ENCODE data around the gene GPX4.

The GPX4 gene, protein sequence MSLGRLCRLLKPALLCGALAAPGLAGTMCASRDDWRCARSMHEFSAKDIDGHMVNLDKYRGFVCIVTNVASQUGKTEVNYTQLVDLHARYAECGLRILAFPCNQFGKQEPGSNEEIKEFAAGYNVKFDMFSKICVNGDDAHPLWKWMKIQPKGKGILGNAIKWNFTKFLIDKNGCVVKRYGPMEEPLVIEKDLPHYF

DNA sequence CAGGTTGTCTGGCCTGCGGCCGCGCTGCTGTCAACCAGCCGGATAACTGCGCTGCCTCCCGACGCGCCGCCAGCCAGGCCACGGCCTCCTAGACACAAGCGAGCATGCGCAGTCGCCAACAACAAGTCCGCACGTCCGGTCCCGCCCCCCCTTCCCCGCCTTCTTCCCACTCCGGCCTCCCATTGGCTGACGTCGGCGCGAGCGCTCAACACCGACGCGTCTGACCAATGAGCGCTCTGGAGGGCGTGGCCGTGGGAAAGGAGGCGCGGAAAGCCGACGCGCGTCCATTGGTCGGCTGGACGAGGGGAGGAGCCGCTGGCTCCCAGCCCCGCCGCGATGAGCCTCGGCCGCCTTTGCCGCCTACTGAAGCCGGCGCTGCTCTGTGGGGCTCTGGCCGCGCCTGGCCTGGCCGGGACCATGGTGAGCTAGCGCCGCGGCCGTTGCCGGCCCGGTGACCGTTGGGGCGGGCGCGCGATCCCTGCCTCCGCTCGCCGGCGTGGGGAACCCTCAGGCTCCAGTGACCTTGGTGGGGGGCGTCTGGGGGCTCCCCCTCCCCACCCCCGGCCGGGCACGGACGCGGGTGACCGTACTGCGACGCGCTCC lies at the start of gene GPX4:
TSS of gene GPX4 (plus strand) at position 287 of the 603 bp plus-strand sequence. CDS start at position 337, 50 bp downstream.
- peak within 1 kb of the TSS; percentile 62 to 79 for H3K4me3 ChIP-seq (ENCODE audit: low read depth in 1 of 2, low read length in 2 of 2)
- peak within 1 kb of the TSS; percentile 90 for H3K27ac ChIP-seq (ENCODE audit: low read length)
- peaks cover 14 to 42% of the 10 kb centered on the region in 2 donors for H3K4me1 ChIP-seq (ENCODE audit: control insufficient read depth in 1 of 2, insufficient read depth in 2 of 2, low read length in 2 of 2)
- no peaks in the 10 kb centered on the region for H3K27me3 ChIP-seq (ENCODE audit: low read depth, low read length)
- H3K36me3 ChIP-seq (ENCODE audit: control insufficient read depth in 1 of 2, insufficient read depth in 2 of 2, low read length in 2 of 2) = peaks cover 0 to 26% of the 10 kb centered on the region in 2 donors
- H3K9me3 ChIP-seq (ENCODE audit: control insufficient read depth in 1 of 2, low read length in 2 of 2) = no peaks in the 10 kb centered on the region

DNA sequence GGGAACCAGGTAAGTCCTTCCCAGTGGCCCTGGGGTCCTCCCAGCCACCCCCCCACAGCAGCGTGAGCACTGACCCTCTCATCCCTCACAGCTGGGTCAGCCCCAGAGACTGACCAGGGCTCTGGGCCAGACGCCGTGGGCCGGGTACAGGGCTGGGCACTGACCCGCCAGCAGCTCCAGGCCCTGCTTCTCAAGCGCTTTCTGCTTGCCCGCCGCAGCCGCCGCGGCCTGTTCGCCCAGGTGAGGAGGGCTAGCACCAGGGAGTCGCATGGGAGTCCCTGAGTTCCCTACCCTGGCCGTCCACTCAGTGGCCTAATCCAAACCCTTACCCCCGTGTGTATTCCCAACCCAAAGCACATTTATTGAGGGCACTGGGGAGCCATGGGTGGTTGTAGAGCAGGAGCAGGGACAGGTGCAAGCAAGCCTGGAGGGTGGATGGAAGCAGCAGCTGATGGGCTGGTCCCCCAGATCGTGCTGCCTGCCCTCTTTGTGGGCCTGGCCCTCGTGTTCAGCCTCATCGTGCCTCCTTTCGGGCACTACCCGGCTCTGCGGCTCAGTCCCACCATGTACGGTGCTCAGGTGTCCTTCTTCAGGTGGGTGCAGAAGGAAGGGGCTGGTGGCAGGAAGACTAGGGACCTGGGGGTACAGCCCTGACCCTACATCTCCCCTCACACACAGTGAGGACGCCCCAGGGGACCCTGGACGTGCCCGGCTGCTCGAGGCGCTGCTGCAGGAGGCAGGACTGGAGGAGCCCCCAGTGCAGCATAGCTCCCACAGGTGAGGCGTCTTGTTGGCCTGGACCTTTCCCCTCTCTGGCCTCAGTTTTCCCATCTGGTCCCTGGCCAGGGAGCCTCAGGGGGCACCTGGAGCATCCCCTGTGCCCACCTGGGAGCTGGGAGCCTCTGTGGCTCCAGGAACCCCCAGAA lies 49.4 kb upstream of the GPX4 start:
- no peak overlapping the region for H3K4me3 ChIP-seq (ENCODE audit: low read depth in 1 of 2, low read length in 2 of 2)
- H3K4me1 ChIP-seq (ENCODE audit: control insufficient read depth in 1 of 2, insufficient read depth in 2 of 2, low read length in 2 of 2) = no peaks in the 10 kb centered on the region
- H3K36me3 ChIP-seq (ENCODE audit: control insufficient read depth in 1 of 2, insufficient read depth in 2 of 2, low read length in 2 of 2) = peaks cover 0 to 33% of the 10 kb centered on the region in 2 donors
- no peaks in the 10 kb centered on the region for H3K27me3 ChIP-seq (ENCODE audit: low read depth, low read length)
- no peak overlapping the region for H3K27ac ChIP-seq (ENCODE audit: low read length)
- H3K9me3 ChIP-seq (ENCODE audit: control insufficient read depth in 1 of 2, low read length in 2 of 2) = peaks cover 18 to 32% of the 10 kb centered on the region in 2 donors

DNA sequence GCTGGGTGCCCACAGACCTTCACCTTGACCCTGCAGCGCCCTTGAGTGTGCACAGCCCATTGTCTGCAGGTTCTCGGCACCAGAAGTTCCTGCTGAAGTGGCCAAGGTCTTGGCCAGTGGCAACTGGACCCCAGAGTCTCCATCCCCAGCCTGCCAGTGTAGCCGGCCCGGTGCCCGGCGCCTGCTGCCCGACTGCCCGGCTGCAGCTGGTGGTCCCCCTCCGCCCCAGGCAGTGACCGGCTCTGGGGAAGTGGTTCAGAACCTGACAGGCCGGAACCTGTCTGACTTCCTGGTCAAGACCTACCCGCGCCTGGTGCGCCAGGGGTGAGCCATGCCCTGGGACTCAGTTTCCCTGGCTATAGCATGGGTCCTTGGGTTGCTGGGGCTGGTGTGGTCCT lies 48.8 kb upstream of the GPX4 start:
- Histone ChIP-seq H3K27me3 (ENCODE audit: low read depth, low read length) (no peaks in the 10 kb centered on the region), H3K9me3 (ENCODE audit: control insufficient read depth in 1 of 2, low read length in 2 of 2) (peaks cover 18 to 35% of the 10 kb centered on the region in 2 donors), H3K27ac (ENCODE audit: low read length) (no peak overlapping the region), H3K4me3 (ENCODE audit: low read depth in 1 of 2, low read length in 2 of 2) (no peak overlapping the region), H3K4me1 (ENCODE audit: control insufficient read depth in 1 of 2, insufficient read depth in 2 of 2, low read length in 2 of 2) (no peaks in the 10 kb centered on the region), H3K36me3 (ENCODE audit: control insufficient read depth in 1 of 2, insufficient read depth in 2 of 2, low read length in 2 of 2) (peaks cover 0 to 33% of the 10 kb centered on the region in 2 donors)

DNA sequence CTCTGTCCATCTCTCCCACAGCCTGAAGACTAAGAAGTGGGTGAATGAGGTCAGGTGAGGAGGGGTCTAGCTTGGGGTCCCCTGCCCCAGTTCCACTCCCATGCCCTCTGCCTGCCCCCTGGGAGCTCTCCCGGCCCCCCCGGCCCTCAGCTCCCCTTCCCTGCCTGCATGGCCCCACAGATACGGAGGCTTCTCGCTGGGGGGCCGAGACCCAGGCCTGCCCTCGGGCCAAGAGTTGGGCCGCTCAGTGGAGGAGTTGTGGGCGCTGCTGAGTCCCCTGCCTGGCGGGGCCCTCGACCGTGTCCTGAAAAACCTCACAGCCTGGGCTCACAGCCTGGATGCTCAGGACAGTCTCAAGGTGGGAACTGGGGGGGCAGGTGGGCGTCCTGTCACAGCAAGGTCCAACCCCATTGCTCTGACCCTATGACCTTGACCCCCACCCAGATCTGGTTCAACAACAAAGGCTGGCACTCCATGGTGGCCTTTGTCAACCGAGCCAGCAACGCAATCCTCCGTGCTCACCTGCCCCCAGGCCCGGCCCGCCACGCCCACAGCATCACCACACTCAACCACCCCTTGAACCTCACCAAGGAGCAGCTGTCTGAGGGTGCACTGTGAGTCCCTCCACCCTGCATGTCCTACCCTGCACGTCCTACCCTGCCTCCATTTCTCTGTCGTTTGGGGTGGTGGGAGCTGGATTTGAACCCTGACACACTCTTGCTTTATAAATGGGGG lies 47.7 kb upstream of the GPX4 start:
- Histone ChIP-seq H3K4me3 (ENCODE audit: low read depth in 1 of 2, low read length in 2 of 2) (peak overlapping the region in 1 of 2 donors; percentile 47), H3K27ac (ENCODE audit: low read length) (no peak overlapping the region), H3K36me3 (ENCODE audit: control insufficient read depth in 1 of 2, insufficient read depth in 2 of 2, low read length in 2 of 2) (peaks cover 0 to 33% of the 10 kb centered on the region in 2 donors)

DNA sequence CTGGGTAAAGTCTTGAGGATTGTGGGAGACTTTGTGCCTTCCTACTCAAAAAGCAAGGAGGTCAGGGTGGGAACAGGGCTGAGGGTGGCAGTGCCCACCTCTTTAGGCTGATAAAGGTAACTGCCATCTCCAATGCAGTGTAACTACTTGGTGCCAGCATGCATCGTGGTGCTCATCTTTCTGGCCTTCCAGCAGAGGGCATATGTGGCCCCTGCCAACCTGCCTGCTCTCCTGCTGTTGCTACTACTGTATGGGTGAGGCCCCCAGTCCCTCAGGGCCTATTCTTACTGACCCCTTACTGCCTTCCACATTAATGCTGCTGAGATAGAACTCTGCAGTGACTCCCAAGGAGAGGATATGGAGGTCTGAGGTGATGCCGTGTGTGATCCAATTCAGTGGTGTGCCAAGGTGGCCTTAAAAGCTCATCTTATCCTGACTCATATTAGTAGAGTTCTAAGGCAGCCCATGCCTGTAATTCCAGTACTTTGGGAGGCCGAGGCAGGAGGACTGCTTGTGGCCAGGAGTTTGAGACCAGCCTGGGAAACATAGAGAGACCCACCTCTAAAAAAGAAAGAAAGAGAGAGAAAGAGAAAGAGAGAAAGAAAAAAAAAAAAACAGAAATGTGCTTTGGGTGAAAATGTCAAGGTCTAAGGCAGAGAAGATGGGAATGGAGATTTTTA lies 46.5 kb upstream of the GPX4 start:
- H3K4me1 ChIP-seq (ENCODE audit: control insufficient read depth in 1 of 2, insufficient read depth in 2 of 2, low read length in 2 of 2) = no peaks in the 10 kb centered on the region
- H3K27ac ChIP-seq (ENCODE audit: low read length) = no peak overlapping the region
- peaks cover 18 to 35% of the 10 kb centered on the region in 2 donors for H3K9me3 ChIP-seq (ENCODE audit: control insufficient read depth in 1 of 2, low read length in 2 of 2)
- no peaks in the 10 kb centered on the region for H3K27me3 ChIP-seq (ENCODE audit: low read depth, low read length)
- peaks cover 0 to 33% of the 10 kb centered on the region in 2 donors for H3K36me3 ChIP-seq (ENCODE audit: control insufficient read depth in 1 of 2, insufficient read depth in 2 of 2, low read length in 2 of 2)
- H3K4me3 ChIP-seq (ENCODE audit: low read depth in 1 of 2, low read length in 2 of 2) = peak overlapping the region in 1 of 2 donors; percentile 47

More for the DNA sequence above, 47.7 kb upstream of the GPX4 start:
- no peaks in the 10 kb centered on the region for H3K27me3 ChIP-seq (ENCODE audit: low read depth, low read length)
- H3K4me1 ChIP-seq (ENCODE audit: control insufficient read depth in 1 of 2, insufficient read depth in 2 of 2, low read length in 2 of 2) = no peaks in the 10 kb centered on the region
- H3K9me3 ChIP-seq (ENCODE audit: control insufficient read depth in 1 of 2, low read length in 2 of 2) = peaks cover 18 to 35% of the 10 kb centered on the region in 2 donors

DNA sequence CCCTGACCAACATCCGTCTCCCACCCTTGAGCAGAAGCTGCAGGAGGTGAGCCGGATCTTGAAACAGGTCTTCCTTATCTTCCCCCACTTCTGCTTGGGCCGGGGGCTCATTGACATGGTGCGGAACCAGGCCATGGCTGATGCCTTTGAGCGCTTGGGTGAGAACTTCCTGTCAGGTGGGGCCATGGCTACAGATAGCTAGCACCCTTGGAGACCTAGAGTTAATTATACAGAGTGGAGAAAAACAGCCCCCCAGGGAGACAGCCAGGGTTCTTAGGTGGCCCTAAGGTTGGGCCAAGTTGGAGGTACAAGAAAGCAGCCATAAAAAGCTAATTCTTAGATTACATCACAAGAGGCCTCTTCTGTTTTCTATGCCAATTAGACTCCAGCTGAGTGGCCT lies 45.7 kb upstream of the GPX4 start:
- H3K27me3 ChIP-seq (ENCODE audit: low read depth, low read length) = no peaks in the 10 kb centered on the region
- peaks cover 18 to 35% of the 10 kb centered on the region in 2 donors for H3K9me3 ChIP-seq (ENCODE audit: control insufficient read depth in 1 of 2, low read length in 2 of 2)
- peak overlapping the region in 1 of 2 donors; percentile 47 for H3K4me3 ChIP-seq (ENCODE audit: low read depth in 1 of 2, low read length in 2 of 2)

DNA sequence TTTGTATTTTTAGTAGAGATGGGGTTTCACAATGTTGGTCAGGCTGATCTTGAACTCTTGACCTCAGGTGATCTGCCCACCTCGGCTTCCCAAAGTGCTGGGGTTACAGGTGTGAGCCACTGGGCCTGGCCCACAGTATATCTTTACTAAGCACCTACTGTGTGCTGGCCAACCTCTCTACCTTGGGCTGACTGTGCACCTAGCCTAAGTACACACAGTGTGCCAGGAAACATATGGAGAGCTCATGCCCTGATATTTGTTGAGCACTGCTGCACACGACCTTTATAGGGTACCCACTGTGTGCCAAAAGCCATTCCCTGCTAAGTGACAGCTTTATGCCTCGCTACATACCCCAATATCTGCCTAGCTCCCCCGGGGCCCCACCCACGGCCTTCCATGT lies 43.1 kb upstream of the GPX4 start:
- Histone ChIP-seq H3K36me3 (ENCODE audit: control insufficient read depth in 1 of 2, insufficient read depth in 2 of 2, low read length in 2 of 2) (peaks cover 0 to 28% of the 10 kb centered on the region in 2 donors), H3K4me1 (ENCODE audit: control insufficient read depth in 1 of 2, insufficient read depth in 2 of 2, low read length in 2 of 2) (peaks cover 0 to 12% of the 10 kb centered on the region in 2 donors), H3K9me3 (ENCODE audit: control insufficient read depth in 1 of 2, low read length in 2 of 2) (peaks cover 18 to 37% of the 10 kb centered on the region in 2 donors), H3K27ac (ENCODE audit: low read length) (no peak overlapping the region), H3K27me3 (ENCODE audit: low read depth, low read length) (peaks cover 5% of the 10 kb centered on the region), H3K4me3 (ENCODE audit: low read depth in 1 of 2, low read length in 2 of 2) (no peak overlapping the region)

More for the DNA sequence above, 45.7 kb upstream of the GPX4 start:
- peaks cover 0 to 33% of the 10 kb centered on the region in 2 donors for H3K36me3 ChIP-seq (ENCODE audit: control insufficient read depth in 1 of 2, insufficient read depth in 2 of 2, low read length in 2 of 2)
- H3K4me1 ChIP-seq (ENCODE audit: control insufficient read depth in 1 of 2, insufficient read depth in 2 of 2, low read length in 2 of 2) = no peaks in the 10 kb centered on the region
- H3K27ac ChIP-seq (ENCODE audit: low read length) = no peak overlapping the region

DNA sequence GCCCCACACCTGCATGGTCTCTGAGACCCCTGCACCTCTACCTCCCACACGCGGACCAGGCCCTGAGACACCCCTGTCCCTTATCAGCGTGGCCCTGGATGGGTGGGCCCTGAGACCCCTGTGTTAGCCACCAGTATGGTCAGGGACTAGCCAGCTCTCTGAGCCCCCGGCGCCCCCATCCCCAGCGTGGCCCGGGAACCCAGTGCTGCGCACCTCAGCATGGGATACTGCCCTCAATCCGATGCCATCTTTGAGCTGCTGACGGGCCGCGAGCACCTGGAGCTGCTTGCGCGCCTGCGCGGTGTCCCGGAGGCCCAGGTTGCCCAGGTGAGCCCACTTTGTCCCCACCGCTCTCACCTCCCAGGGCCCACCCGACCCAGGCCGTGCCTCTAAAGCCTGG lies 41.8 kb upstream of the GPX4 start:
- Histone ChIP-seq H3K4me3 (ENCODE audit: low read depth in 1 of 2, low read length in 2 of 2) (no peak overlapping the region), H3K27me3 (ENCODE audit: low read depth, low read length) (peaks cover 12% of the 10 kb centered on the region), H3K27ac (ENCODE audit: low read length) (no peak overlapping the region), H3K4me1 (ENCODE audit: control insufficient read depth in 1 of 2, insufficient read depth in 2 of 2, low read length in 2 of 2) (peaks cover 0 to 24% of the 10 kb centered on the region in 2 donors), H3K36me3 (ENCODE audit: control insufficient read depth in 1 of 2, insufficient read depth in 2 of 2, low read length in 2 of 2) (peaks cover 0 to 15% of the 10 kb centered on the region in 2 donors), H3K9me3 (ENCODE audit: control insufficient read depth in 1 of 2, low read length in 2 of 2) (peaks cover 15 to 25% of the 10 kb centered on the region in 2 donors)

DNA sequence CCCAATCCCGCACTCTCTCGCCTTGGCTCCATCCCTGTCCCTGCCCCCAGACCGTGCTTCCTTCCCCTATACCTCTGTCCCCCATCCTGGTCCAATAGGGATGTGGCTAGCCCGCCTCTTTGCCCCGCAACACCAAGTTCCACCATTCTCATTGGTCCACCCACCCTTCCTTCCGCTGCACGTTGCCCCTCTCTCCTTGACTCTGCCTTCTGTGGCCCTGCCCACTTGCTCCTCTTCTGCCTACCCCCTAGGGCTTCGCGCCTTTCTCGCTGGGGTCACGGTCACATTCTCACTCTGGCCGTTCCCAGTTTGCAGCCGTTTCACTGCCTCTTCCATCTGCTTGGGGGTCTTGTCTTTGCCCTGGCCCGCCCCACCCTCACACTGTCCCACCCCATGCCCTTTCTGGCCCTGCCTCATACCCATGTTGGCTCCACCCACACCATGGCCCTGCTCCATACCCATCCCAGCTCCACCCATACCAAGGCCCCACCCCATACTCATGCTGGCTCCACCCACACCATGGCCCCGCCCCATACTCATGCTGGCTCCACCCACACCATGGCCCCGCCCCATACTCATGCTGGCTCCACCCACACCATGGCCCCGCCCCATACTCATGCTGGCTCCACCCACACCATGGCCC lies 41.3 kb upstream of the GPX4 start:
- Histone ChIP-seq H3K4me1 (ENCODE audit: control insufficient read depth in 1 of 2, insufficient read depth in 2 of 2, low read length in 2 of 2) (peaks cover 0 to 29% of the 10 kb centered on the region in 2 donors), H3K27me3 (ENCODE audit: low read depth, low read length) (peaks cover 12% of the 10 kb centered on the region), H3K4me3 (ENCODE audit: low read depth in 1 of 2, low read length in 2 of 2) (no peak overlapping the region), H3K36me3 (ENCODE audit: control insufficient read depth in 1 of 2, insufficient read depth in 2 of 2, low read length in 2 of 2) (peaks cover 0 to 10% of the 10 kb centered on the region in 2 donors), H3K27ac (ENCODE audit: low read length) (no peak overlapping the region), H3K9me3 (ENCODE audit: control insufficient read depth in 1 of 2, low read length in 2 of 2) (peaks cover 11 to 20% of the 10 kb centered on the region in 2 donors)

Data from muscle layer of duodenum (tissue), 2 donors.